T1000 (cell line): ENCODE data around the gene WFDC1.
"Not testable (repeated sequence)": the region's sequence is repeated elsewhere in the genome, so short reads cannot be mapped to it uniquely, and the experiment has no call there.

ENCODE experiments used
- DNase-seq: peaks from one replicate; lab custom pipeline; 2025; ENCODE audit warnings: mixed read lengths; lab: John Stamatoyannopoulos, UW

The WFDC1 gene

DNA sequence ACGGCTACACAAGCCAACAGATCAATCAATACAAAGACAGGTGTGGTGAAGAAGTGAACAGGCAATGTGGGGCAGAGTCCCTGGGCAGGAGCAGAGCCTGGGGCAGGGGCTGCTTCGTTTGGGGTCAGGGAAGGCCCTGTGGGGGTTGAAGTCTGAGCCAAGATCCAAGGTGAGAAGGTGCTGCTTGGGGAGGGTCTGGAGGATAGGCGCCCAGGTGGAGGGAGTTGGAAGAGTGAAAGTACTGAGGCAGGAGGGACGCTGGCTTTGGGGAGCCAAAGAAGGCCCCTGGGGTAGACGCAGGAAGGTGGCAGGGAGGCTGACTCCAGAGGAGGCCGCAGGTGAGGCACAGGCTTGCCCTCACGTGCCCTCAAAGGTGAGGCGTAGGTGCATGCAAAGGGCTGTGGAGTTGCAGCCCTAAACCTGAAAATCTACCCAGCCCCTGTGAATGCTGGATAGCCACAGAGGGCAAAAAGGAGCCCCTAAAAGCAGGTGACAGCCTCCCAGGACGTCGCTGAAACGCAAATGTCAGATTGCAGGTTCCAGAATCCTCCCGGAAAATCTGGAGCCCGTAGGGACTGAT, 33.3 kb downstream of the WFDC1 start:
- no peak for DNase-seq

DNA sequence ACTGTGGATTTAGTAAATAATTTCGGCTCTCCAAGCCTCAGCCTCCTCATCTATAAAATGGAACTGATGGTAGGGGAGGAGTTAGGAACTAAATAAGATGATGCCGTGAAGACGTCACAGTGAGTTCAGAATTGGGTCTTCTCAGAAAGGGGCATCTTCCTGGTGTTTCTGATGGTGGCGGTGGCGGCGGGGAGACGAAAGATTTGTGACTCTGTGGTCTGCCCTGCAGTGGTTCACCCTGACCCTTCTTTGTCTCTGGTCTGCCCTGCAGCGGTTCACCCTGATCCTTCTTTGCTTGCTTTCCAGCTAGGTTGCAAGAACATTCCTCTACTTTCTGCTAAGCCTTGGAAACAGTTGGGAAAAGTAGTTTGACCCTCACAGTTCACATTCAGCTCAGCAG, 34.3 kb downstream of the WFDC1 start:
- no peak for DNase-seq

- DNase-seq: no peak
Measured at GRCh38 chr16:84329843-84330684, 35.4 kb downstream of the WFDC1 start.

- DNase-seq: no peak
Measured at GRCh38 chr16:84330685-84331050, 36.0 kb downstream of the WFDC1 start.

DNA sequence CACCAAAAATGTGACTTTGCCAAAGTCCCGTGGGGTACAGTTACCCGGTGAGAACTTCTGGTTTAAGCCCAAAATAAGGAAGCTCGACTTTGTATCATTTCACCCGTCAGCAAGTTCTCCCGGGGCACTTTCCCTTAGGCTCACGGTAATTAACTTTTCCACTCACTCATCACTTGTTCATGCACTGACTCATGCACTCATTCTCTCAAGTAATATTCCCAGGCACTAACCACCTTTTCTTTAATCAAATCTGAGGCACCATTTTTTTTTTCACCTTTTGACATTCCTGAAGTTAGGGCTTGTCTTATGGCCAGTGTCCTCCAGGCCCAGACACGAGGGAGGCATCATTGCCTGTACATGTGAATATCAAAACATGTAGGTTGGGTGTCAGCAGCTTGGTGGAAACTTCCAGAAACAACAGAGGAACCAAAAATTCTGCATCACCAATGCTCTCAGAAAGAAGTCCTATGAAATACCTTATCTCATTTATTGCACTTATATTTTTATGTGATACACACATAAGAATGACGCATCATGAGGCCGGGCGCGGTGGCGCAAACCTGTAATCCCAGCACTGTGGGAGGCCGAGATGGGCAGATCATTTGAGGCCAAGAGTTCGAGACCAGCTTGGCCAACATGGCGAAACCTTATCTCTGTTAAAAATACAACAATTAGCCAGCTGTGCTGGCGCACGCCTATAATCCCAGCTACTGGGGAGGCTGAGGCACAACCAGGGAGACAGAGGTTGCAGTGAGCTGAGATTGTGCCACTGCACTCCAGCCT, 37.5 kb downstream of the WFDC1 start:
- no peak for DNase-seq

GRCh38 chr16:84332975-84333684, 38.5 kb downstream of the WFDC1 start:
- DNase-seq: no peak

DNA sequence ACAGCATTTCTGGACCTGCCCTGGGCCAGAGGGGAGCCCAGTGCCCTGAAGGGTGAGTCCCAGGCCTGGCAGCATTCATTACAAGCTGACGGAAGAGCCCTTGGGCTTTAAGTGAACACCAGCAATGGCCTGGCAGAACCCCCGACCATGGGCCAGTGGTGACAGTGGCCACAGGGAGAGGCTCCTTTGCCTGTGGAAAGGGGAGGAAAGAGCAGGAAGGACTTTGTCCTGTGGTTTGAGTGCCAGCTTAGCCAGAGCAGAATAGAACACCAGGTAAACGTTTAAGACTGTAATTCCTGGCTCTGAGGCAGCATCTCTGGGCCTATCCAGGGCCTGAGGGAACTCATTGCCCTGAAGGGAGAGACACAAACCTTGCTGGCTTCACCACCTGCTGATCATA, 39.4 kb downstream of the WFDC1 start:
- no peak for DNase-seq

DNA sequence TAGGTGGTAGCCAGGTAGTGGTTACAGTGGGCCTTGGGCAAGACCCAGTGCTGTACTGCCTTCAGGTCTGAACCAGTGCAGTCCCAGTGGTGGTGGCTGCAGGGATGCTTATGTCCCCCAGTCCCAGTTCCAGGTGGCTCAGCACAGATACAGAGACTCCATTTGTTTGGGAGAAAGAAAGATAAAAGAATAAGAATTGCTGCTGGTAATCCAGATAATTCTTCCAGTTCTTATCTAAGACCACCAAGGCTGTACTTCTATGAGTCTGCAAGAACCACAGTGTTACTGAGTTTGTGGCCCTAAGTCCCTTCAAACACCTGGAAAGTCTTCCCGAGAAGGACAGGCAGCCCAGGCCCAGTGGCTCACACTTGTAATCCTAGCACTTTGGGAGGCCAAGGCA, 39.8 kb downstream of the WFDC1 start:
- no peak for DNase-seq

- DNase-seq: not testable (repeated sequence)
Measured at GRCh38 chr16:84337236-84337635, 42.6 kb downstream of the WFDC1 start.

DNA sequence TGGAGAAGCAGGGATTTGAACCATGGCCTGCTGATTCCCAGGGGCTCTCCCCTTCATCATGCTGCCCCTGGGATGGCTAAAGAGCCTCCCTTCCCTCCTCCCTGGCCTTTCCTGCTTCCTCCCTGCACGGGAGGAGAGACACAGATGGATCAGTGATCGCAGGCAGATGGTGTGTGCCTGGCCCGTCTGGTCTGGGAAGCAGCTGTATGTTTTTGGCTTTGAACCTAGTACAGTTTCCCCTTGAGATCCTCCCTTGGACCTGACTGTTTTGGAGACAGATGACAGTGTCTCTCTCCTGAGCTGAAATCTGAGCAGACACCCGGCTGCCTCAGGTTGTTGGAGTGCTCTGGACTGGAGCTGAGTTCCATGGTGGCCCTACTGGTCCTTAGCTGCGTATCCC, 44.6 kb downstream of the WFDC1 start:
- no peak for DNase-seq

GRCh38 chr16:84339766-84340165, 45.1 kb downstream of the WFDC1 start:
- no peak for DNase-seq

DNA sequence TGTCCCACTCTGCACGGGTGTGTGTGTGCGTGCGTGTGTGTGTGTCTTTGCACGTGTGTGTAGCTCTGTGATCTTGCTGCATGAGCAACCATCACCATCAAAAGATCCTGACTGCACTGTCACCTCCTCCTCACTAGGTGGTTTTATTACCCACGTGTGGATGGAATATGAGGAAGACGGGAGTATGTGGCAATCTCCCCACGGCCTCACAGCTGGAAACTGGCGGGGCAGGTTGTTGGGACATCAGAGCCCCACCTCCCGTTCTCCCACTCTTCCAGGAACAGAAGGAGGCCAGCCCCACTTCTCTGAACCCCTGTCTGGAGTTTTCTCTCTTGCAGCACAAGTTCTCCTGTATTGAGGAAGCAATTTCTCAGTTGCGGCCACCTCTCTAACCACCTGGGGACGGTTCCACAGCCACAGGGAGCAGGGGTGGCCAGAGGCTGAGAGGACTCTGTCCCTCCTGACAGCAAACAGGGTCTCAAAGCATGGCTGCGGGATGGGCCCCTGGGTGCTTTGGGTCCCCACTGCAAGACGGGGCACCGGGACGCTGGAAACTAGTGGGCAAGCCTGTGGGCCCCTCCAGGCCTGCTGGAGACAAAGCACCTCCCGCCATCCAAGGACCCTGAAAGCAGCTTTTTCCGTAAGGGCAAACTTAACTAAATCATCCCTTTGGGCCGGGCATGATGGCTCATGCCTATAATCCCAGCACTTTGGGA, 45.8 kb downstream of the WFDC1 start:
- no peak for DNase-seq

GRCh38 chr16:84341528-84342295, 47.0 kb downstream of the WFDC1 start:
- DNase-seq: no peak

DNA sequence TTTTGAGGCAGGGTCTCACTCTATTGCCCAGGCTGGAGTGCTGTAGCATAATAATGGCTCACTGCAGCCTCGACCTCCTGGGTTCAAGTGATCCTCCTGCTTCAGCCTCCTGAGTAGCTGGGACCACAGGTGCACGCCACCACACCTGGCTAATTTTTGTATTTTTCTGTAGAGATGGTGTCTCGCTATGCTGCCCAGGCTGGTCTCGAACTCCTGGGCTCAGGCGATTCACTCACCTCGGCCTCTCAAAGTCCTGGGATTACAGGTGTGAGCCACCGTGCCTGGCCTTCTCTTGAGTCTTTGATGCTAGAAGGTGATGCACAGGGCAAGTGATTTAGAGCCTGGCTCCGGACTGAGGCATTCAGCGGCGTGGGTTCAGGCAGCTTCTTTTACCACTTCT, 49.1 kb downstream of the WFDC1 start:
- DNase-seq: not testable (repeated sequence)

DNA sequence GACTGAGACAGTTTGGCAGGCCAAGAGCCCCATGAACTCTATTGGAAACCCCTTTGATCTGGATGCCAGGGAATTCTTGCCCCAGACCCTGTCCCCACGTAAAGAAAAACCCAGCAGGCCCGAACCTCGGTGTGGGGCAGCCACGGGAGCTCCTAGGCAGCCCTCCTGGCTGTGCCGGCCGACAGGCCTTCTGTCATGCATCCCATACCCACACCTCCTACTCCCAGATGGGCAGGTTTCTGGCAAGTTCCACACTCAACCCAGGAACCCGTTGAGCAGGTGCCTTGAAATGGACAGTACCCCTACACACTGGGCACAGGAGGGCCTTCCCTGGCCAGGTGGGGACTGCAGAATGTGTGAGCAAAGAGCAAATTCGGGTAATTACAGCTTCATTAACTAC, 50.1 kb downstream of the WFDC1 start:
- no peak for DNase-seq

DNA sequence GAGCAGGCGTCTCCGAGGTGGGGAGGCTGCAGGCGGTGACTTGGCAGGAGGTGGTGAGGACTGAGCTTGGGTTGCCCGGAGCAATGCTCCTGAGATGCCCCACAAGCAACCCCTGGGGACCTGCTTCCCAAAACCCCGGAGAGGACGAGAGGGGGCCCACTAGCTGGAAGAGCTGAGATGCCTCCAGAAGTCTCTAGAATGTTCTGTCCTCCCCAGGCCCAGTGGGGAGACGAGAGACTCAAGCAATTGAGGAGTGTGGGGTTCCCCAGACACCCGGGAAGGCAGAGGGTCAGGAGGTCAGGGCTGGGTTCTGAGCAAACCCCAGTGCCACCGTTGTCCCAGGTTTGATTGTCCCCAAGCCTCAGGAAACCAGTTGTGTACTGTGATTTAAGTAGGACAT, 52.5 kb downstream of the WFDC1 start:
- no peak for DNase-seq

DNA sequence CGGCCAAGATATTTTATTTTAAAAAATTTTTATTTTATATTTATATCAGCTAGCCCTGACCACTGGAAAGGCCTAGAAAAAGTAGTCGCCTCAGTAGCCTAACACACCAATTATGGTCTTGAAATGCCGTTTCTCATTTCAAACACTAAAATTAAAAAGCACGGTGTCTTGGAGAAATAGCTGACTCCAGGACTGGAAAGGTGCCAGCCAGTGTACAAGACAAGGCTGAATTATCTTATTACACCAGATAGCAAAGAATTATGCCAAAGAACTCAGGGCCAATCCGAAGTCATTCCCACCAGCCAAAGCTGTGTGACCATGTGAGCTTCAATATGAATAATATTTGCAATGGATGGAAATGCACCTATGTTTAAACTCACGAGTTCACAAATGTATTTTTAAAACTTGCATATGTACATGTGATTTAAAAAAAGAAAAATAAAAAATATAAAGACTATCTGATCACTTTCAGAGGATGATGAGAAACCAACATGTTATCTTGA, 53.8 kb downstream of the WFDC1 start:
- no peak for DNase-seq

DNA sequence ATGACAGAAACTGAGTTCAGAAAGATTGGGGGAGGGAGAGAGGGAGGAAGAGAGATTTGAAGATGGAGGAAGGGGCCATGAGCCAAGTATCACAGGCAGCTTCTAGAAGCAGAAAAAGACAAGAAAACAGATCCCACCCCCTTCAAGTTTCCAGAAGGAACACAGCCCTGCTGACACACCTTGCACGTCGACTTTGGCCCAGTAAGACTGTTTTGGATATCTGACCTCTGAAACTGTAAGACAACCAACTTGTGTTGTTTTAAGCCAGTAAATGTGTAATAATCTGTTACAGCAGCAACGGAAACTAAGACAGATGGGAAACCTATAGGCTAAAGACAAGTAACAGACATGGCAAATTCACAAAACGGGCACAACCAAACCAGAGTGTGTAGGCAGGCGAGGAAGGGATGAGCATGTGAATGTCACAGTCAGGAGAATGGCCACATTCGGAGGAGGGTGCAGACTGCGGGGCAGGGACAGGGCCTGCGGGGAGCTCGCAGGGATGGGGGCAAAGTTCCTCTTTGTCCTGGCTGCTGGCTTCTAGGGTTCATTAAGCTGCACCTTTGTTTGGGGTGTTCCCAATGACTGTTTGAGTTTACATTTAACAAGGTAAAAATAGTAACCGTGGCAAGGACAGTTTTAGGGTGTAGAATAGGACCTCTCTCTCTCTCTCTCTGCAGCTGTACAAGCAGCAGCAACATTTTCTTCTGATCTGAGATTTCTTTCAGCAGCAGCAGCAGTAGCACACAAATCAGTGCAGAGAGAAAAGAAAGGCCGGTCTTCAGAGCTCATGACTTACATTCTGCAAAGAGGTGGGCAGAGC, 55.4 kb downstream of the WFDC1 start:
- DNase-seq: no peak

DNA sequence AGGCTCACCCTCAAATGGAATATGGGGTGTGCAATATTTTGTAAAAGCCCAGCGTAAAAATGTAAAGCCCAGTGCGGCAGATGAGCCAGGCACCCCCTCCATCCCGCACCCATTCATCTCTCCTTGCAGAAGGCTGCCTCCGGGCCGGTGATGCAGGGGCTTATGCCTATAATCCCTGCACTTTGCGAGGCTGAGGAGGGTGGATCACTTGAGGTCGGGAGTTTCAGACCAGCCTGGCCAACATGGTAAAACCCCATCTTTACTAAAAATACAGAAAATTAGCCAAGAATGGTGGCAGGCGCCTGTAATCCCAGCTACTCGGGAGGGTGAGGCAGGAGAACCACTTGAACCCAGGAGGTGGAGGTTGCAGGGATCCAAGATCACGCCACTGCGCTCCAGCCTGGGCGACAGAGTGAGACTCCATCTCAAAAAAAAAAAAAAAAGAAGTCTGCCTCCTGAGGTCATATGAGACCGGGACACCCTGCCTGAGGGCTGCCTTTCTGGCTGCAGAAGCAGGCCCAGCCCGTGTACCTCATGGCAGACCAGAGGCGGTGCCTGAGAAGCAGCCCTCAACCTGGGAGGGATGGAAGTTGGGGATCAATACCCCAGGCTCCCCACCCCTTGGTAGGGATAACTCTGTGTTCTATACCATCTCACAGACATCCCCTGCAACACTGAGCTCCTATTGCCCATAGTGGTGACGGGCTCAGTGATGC, 56.2 kb downstream of the WFDC1 start:
- no peak for DNase-seq
